ENCODE measurements around the gene NMRK2.

Gene NMRK2

DNA sequence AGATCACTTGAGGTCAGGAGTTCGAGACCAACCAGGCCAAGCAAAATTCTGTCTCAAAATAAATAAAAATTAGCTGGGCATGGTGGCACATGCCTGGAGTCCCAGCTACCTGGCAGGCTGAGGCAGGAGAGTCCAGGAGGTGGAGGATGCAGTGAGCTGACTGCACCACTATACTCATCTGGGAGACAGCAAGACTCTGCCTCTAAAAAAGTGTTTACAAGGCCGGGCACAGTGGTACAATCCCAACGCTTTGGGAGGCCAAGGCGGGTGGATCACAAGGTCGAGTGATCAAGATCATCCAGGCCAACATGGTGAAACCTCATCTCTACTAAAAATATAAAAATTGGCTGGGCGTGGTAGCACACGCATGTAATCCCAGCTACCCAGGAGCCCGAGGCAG, 42.3 kb downstream of the NMRK2 start:
- no peak for DNase-seq (ENCODE audit: low spot score)
- Histone ChIP-seq H4K91ac (ENCODE audit: low read depth, low read length, poor library complexity) (no peak overlapping the region), H3K4me1 (ENCODE audit: control insufficient read depth in 2 of 2, insufficient read depth in 1 of 2, low read depth in 1 of 2, low read length in 2 of 2) (peaks cover 2 to 3% of the 10 kb centered on the region in 2 donors), H3K27ac (replicated peaks; ENCODE audit: low read length) (no peak overlapping the region), H3K23ac (ENCODE audit: low read depth, low read length, poor library complexity) (no peak overlapping the region), H3K36me3 (replicated peaks in 1 of 2; ENCODE audit: control insufficient read depth in 2 of 2, insufficient read depth in 2 of 2, low read length in 2 of 2) (peaks cover 45 to 50% of the 10 kb centered on the region in 2 donors), H3K18ac (ENCODE audit: low read length) (no peak overlapping the region), H2BK120ac (ENCODE audit: low read depth, low read length) (no peak overlapping the region), H3K9me3 (replicated peaks in 1 of 2; ENCODE audit: control insufficient read depth in 2 of 2, insufficient read depth in 1 of 2, low read depth in 1 of 2, low read length in 2 of 2) (no peaks in the 10 kb centered on the region), H2BK15ac (ENCODE audit: low read length) (no peak overlapping the region), H3K14ac (ENCODE audit: low read length) (no peak overlapping the region), H2AK5ac (ENCODE audit: low read depth, low read length) (no peak overlapping the region), H4K8ac (ENCODE audit: low read depth, low read length) (no peak overlapping the region), H2BK12ac (ENCODE audit: low read length) (no peak overlapping the region), H3K27me3 (ENCODE audit: control insufficient read depth in 3 of 3, insufficient read depth in 3 of 3, low read depth in 1 of 3, low read length in 3 of 3) (no peaks in the 10 kb centered on the region), H3K9ac (ENCODE audit: low read depth, low read length, poor library complexity) (no peak overlapping the region), H3K4me3 (ENCODE audit: low read length in 2 of 2) (no peak overlapping the region), H3K79me1 (ENCODE audit: low read depth, low read length) (peaks cover 17% of the 10 kb centered on the region), H2BK5ac (ENCODE audit: low read length) (no peak overlapping the region), H3K4ac (ENCODE audit: low read length) (no peak overlapping the region), H3K4me2 (ENCODE audit: insufficient read depth, low read length, poor library complexity, severe bottlenecking) (no peak overlapping the region), H2AFZ (ENCODE audit: low read length) (no peak overlapping the region)
- WGBS, 2 donors (ENCODE audit: extremely low coverage in 2 of 2, insufficient read length in 2 of 2, insufficient replicate concordance in 1 of 2), result no CpG with 5 or more reads among the region's 8 CpGs

DNA sequence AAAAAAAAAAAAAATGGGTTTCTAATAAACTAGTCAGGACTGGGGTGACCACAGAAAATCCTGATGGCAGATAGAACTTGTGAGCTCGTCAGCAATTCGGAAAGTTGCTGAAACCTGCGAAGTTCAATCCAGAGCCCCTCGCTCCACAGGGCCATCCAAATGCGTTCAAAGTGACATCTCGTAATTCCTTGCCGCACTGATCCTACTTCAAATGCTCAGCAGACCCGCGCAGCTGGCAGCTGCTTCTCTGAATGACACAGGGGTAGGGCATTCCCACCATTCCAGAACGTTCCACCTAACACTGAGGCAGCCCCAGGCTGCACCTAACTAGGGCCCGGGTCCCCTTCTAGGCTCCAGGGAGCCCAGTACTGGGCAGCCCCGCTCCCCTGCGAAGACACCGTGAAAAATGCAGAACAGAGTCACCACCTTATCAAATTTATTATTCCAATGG, 42.8 kb downstream of the NMRK2 start:
- no peak overlapping the region for H2BK120ac ChIP-seq (ENCODE audit: low read depth, low read length)
- peaks cover 2 to 3% of the 10 kb centered on the region in 2 donors for H3K4me1 ChIP-seq (ENCODE audit: control insufficient read depth in 2 of 2, insufficient read depth in 1 of 2, low read depth in 1 of 2, low read length in 2 of 2)
- H3K9ac ChIP-seq (ENCODE audit: low read depth, low read length, poor library complexity), result peak overlapping the region; percentile 44
- no peak overlapping the region for H4K91ac ChIP-seq (ENCODE audit: low read depth, low read length, poor library complexity)
- WGBS, 2 donors (ENCODE audit: extremely low coverage in 2 of 2, insufficient read length in 2 of 2, insufficient replicate concordance in 1 of 2), result no CpG with 5 or more reads among the region's 14 CpGs
- no peak overlapping the region for H2BK15ac ChIP-seq (ENCODE audit: low read length)
- no peak overlapping the region for H3K23ac ChIP-seq (ENCODE audit: low read depth, low read length, poor library complexity)
- no peak overlapping the region for H2BK5ac ChIP-seq (ENCODE audit: low read length)
- no peak overlapping the region for H3K27ac ChIP-seq (replicated peaks; ENCODE audit: low read length)
- H3K9me3 ChIP-seq (replicated peaks in 1 of 2; ENCODE audit: control insufficient read depth in 2 of 2, insufficient read depth in 1 of 2, low read depth in 1 of 2, low read length in 2 of 2), result no peaks in the 10 kb centered on the region
- no peak overlapping the region for H3K4ac ChIP-seq (ENCODE audit: low read length)
- DNase-seq (ENCODE audit: low spot score), result no peak
- H3K36me3 ChIP-seq (replicated peaks in 1 of 2; ENCODE audit: control insufficient read depth in 2 of 2, insufficient read depth in 2 of 2, low read length in 2 of 2), result peaks cover 50 to 55% of the 10 kb centered on the region in 2 donors
- H3K18ac ChIP-seq (ENCODE audit: low read length), result no peak overlapping the region
- peaks cover 18% of the 10 kb centered on the region for H3K79me1 ChIP-seq (ENCODE audit: low read depth, low read length)
- no peaks in the 10 kb centered on the region for H3K27me3 ChIP-seq (ENCODE audit: control insufficient read depth in 3 of 3, insufficient read depth in 3 of 3, low read depth in 1 of 3, low read length in 3 of 3)
- no peak overlapping the region for H2AK5ac ChIP-seq (ENCODE audit: low read depth, low read length)
- H2BK12ac ChIP-seq (ENCODE audit: low read length), result no peak overlapping the region
- no peak overlapping the region for H3K4me2 ChIP-seq (ENCODE audit: insufficient read depth, low read length, poor library complexity, severe bottlenecking)
- H2AFZ ChIP-seq (ENCODE audit: low read length), result no peak overlapping the region
- no peak overlapping the region for H3K4me3 ChIP-seq (ENCODE audit: low read length in 2 of 2)
- no peak overlapping the region for H4K8ac ChIP-seq (ENCODE audit: low read depth, low read length)
- H3K14ac ChIP-seq (ENCODE audit: low read length), result no peak overlapping the region

DNA sequence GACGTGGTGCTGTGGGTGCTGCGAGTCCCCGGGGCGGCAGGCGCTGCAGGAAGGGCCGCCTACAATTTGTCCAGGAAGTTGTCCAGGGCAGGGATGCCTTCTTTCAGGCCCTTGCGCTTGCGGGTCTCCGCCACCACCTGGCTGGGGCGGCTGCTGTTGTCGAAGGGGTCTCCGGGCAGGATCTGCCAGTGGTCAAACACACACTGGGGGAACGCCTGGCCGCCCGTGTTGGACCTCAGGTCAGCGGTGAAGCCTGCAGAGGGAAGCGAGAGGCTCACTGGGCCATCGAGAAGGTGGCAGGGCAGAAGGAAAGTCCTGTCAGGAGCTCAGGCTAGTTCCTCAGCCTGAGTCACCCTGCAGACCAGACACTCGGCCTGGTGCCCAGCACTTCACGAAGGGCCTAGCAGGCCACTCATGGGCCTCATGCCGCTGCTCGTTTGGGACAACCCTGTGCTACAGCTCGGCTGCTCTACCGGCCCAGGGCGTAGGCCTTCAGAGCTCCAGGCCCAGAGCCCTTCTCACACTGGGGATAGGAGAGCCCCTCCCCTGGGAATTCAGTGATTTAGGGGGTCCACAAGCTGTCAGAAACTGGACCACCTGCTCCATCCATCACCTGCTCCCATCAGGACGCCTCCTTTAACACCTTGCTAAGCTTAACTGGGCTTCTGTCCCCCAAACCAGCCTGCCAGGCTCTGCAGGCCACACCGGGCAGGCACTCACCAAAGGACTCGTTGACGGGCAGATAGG, 43.8 kb downstream of the NMRK2 start:
- H2AK5ac ChIP-seq (ENCODE audit: low read depth, low read length), result no peak overlapping the region
- H3K79me1 ChIP-seq (ENCODE audit: low read depth, low read length), result peaks cover 27% of the 10 kb centered on the region
- H3K9ac ChIP-seq (ENCODE audit: low read depth, low read length, poor library complexity), result no peak overlapping the region
- H2BK5ac ChIP-seq (ENCODE audit: low read length), result peak overlapping the region; percentile 20
- H3K9me3 ChIP-seq (replicated peaks in 1 of 2; ENCODE audit: control insufficient read depth in 2 of 2, insufficient read depth in 1 of 2, low read depth in 1 of 2, low read length in 2 of 2), result no peaks in the 10 kb centered on the region
- H3K4me1 ChIP-seq (ENCODE audit: control insufficient read depth in 2 of 2, insufficient read depth in 1 of 2, low read depth in 1 of 2, low read length in 2 of 2), result no peaks in the 10 kb centered on the region
- no peak overlapping the region for H3K4me2 ChIP-seq (ENCODE audit: insufficient read depth, low read length, poor library complexity, severe bottlenecking)
- no peak overlapping the region for H2AFZ ChIP-seq (ENCODE audit: low read length)
- no peak overlapping the region for H3K14ac ChIP-seq (ENCODE audit: low read length)
- no peaks in the 10 kb centered on the region for H3K27me3 ChIP-seq (ENCODE audit: control insufficient read depth in 3 of 3, insufficient read depth in 3 of 3, low read depth in 1 of 3, low read length in 3 of 3)
- no peak overlapping the region for H4K91ac ChIP-seq (ENCODE audit: low read depth, low read length, poor library complexity)
- H2BK15ac ChIP-seq (ENCODE audit: low read length), result no peak overlapping the region
- H2BK120ac ChIP-seq (ENCODE audit: low read depth, low read length), result no peak overlapping the region
- no peak overlapping the region for H4K8ac ChIP-seq (ENCODE audit: low read depth, low read length)
- no CpG with 5 or more reads among the region's 29 CpGs for WGBS, 2 donors (ENCODE audit: extremely low coverage in 2 of 2, insufficient read length in 2 of 2, insufficient replicate concordance in 1 of 2)
- H3K4ac ChIP-seq (ENCODE audit: low read length), result no peak overlapping the region
- H3K18ac ChIP-seq (ENCODE audit: low read length), result no peak overlapping the region
- H3K23ac ChIP-seq (ENCODE audit: low read depth, low read length, poor library complexity), result peak overlapping the region; percentile 90
- H3K4me3 ChIP-seq (ENCODE audit: low read length in 2 of 2), result no peak overlapping the region
- H3K27ac ChIP-seq (replicated peaks; ENCODE audit: low read length), result no peak overlapping the region
- H2BK12ac ChIP-seq (ENCODE audit: low read length), result no peak overlapping the region
- peaks cover 61 to 65% of the 10 kb centered on the region in 2 donors for H3K36me3 ChIP-seq (replicated peaks in 1 of 2; ENCODE audit: control insufficient read depth in 2 of 2, insufficient read depth in 2 of 2, low read length in 2 of 2)
- DNase-seq (ENCODE audit: low spot score), result no peak

DNA sequence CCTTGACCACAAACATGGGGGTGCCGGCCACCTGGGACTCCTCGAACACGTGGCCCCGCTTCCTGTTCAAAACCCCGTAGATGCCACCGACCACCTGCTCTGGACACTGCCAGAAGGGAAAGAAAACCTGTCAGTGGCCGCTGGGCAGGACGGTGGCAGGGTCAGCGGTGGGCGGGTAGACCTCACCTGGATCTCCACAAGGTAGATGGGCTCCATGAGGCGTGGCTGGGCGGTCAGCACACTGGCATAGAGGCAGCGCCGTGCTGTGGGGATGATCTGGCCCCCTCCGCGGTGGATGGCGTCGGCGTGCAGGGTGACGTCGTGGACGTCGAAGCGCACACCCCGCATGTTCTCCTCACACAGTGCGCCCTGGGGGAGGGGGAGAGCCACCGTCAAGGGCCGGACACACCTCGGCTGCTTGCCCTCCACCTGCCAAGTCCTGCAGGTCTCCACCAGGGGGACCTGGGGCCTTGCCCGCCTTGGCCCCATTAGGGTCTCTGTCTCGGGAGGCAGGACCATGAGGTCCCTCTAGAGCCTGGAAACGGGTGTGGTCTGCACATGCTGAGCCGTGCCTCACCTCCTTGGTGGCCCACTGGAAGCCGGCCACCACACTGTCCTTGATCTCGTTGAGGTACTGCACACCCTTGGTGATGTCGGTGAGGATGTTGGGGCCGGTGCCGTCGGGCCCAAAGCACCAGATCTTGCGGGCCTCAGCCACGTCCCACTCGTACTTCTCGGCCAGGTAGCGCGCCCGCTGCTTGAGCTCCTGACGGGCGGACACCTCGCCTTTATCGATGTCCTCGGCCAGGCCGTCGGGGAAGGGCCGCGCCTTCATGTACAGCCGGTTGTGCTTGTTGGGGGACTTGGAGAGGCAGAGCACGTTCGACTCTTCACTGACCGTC, 44.6 kb downstream of the NMRK2 start:
- H3K79me1 ChIP-seq (ENCODE audit: low read depth, low read length), result peaks cover 33% of the 10 kb centered on the region
- H3K4me3 ChIP-seq (ENCODE audit: low read length in 2 of 2), result no peak overlapping the region
- H4K91ac ChIP-seq (ENCODE audit: low read depth, low read length, poor library complexity), result no peak overlapping the region
- H2AK5ac ChIP-seq (ENCODE audit: low read depth, low read length), result no peak overlapping the region
- no peak for DNase-seq (ENCODE audit: low spot score)
- H3K4me2 ChIP-seq (ENCODE audit: insufficient read depth, low read length, poor library complexity, severe bottlenecking), result no peak overlapping the region
- H3K18ac ChIP-seq (ENCODE audit: low read length), result no peak overlapping the region
- no peak overlapping the region for H3K14ac ChIP-seq (ENCODE audit: low read length)
- no peak overlapping the region for H2BK120ac ChIP-seq (ENCODE audit: low read depth, low read length)
- H3K27me3 ChIP-seq (ENCODE audit: control insufficient read depth in 3 of 3, insufficient read depth in 3 of 3, low read depth in 1 of 3, low read length in 3 of 3), result no peaks in the 10 kb centered on the region
- H3K9me3 ChIP-seq (replicated peaks in 1 of 2; ENCODE audit: control insufficient read depth in 2 of 2, insufficient read depth in 1 of 2, low read depth in 1 of 2, low read length in 2 of 2), result no peaks in the 10 kb centered on the region
- WGBS, 2 donors (ENCODE audit: extremely low coverage in 2 of 2, insufficient read length in 2 of 2, insufficient replicate concordance in 1 of 2), result no CpG with 5 or more reads among the region's 59 CpGs
- H4K8ac ChIP-seq (ENCODE audit: low read depth, low read length), result no peak overlapping the region
- H3K4me1 ChIP-seq (ENCODE audit: control insufficient read depth in 2 of 2, insufficient read depth in 1 of 2, low read depth in 1 of 2, low read length in 2 of 2), result no peaks in the 10 kb centered on the region
- H3K23ac ChIP-seq (ENCODE audit: low read depth, low read length, poor library complexity), result peak overlapping the region; percentile 90
- H2BK15ac ChIP-seq (ENCODE audit: low read length), result no peak overlapping the region
- no peak overlapping the region for H2BK12ac ChIP-seq (ENCODE audit: low read length)
- H3K27ac ChIP-seq (replicated peaks; ENCODE audit: low read length), result no peak overlapping the region
- H3K9ac ChIP-seq (ENCODE audit: low read depth, low read length, poor library complexity), result peak overlapping the region; percentile 44
- H3K36me3 ChIP-seq (replicated peaks in 1 of 2; ENCODE audit: control insufficient read depth in 2 of 2, insufficient read depth in 2 of 2, low read length in 2 of 2), result peaks cover 69 to 74% of the 10 kb centered on the region in 2 donors
- H2AFZ ChIP-seq (ENCODE audit: low read length), result no peak overlapping the region
- H3K4ac ChIP-seq (ENCODE audit: low read length), result no peak overlapping the region
- peak overlapping the region; percentile 20 for H2BK5ac ChIP-seq (ENCODE audit: low read length)
